Endothelial cell of umbilical vein (primary cell): Measurements from ENCODE around the gene MLLT6. TPM values are rescaled to one million over a fixed set of nuclear protein-coding genes. Genes with fewer than 3 reads are reported as not detected.

ENCODE experiments used
- BruUV-seq: library from RNA; stranded (reverse); fragments of 400-500 nt; replicated peaks from 2 replicates; lab custom pipeline; 2021; lab: Mats Ljungman, UMichigan
- CTCF ChIA-PET: fragments of 300-600, 350-600 bp; sonication (Branson Sonifier 250); formaldehyde crosslinking; loops from one replicate; lab custom pipeline; 2021; ENCODE audit warnings: antibody characterized with exemption, inconsistent platforms; lab: Charles Lee
- POLR2A ChIA-PET: fragments of 300-600, 350-600 bp; sonication (Branson Sonifier 250); formaldehyde crosslinking; loops from one replicate; lab custom pipeline; 2021; ENCODE audit warnings: antibody characterized with exemption, inconsistent platforms; lab: Charles Lee
- DNase-seq: peaks from one replicate; pipeline ENCODE4 v3.0.0-alpha.2; 2011; ENCODE audit warnings: low read depth, low spot score
- FAIRE-seq: peaks from 2 replicates; lab custom pipeline; 2011; peaks lifted over from hg19 to GRCh38; lab: Jason Lieb, UNC
- H2AFZ ChIP-seq: 2 replicates; pipeline ENCODE4 v1.6.0; 2012; ENCODE audit warnings: low read depth, low read length, control low read depth, inconsistent platforms
- H3K27ac ChIP-seq: 2 replicates; pipeline ENCODE4 v1.5.1; 2011; ENCODE audit warnings: low read depth, mild to moderate bottlenecking, control low read depth, low read length, moderate library complexity; ENCODE audit not compliant: insufficient read depth
- H3K27me3 ChIP-seq, 2 experiments: 2 replicates each; pipeline versions ENCODE4 v1.6.0 to v1.6.1; 2011; ENCODE audit warnings: low read length in 2 of 2, mixed read lengths in 1 of 2; ENCODE audit not compliant: control insufficient read depth in 2 of 2, insufficient read depth in 2 of 2
- H3K36me3 ChIP-seq, 2 experiments: 2 replicates in 1 of 2; 3 replicates in 1 of 2; pipeline ENCODE4 v1.5.1; 2011; ENCODE audit warnings: low read length in 2 of 2, mild to moderate bottlenecking in 1 of 2, moderate library complexity in 1 of 2; ENCODE audit not compliant: control insufficient read depth in 2 of 2, insufficient read depth in 2 of 2; ENCODE audit errors: extremely low read depth in 1 of 2
- H3K4me1 ChIP-seq: 3 replicates; pipeline ENCODE4 v1.5.1; 2011; ENCODE audit warnings: mild to moderate bottlenecking, low read length; ENCODE audit not compliant: control insufficient read depth, insufficient read depth; ENCODE audit errors: extremely low read depth
- H3K4me2 ChIP-seq: 2 replicates; pipeline ENCODE4 v1.6.1; 2011; ENCODE audit warnings: low read length, control low read depth, mixed read lengths; ENCODE audit not compliant: insufficient read depth
- H3K4me3 ChIP-seq, 3 experiments: fragments of 200-600 bp in 1 of 3; sonication (generic), shearing (Covaris generic) in 1 of 3; replicated peaks in 1 of 3; 2 replicates each; pipeline ENCODE4 v1.5.1; 2011 to 2016; ENCODE audit warnings: control low read depth in 3 of 3, low read length in 3 of 3, mild to moderate bottlenecking in 2 of 3, inconsistent platforms in 1 of 3, low read depth in 1 of 3, moderate library complexity in 1 of 3; ENCODE audit not compliant: insufficient read depth in 1 of 3
- H3K79me2 ChIP-seq: 2 replicates; pipeline ENCODE4 v1.6.0; 2012; ENCODE audit warnings: low read length, inconsistent platforms; ENCODE audit not compliant: control insufficient read depth, insufficient read depth
- H3K9ac ChIP-seq: replicated peaks from 2 replicates; pipeline ENCODE3; 2011; ENCODE audit warnings: low read length, control low read depth; ENCODE audit not compliant: insufficient read depth; ENCODE audit errors: extremely low read depth
- H3K9me1 ChIP-seq: replicated peaks from 3 replicates; pipeline ENCODE4 v1.6.0; 2011; ENCODE audit warnings: mild to moderate bottlenecking, low read length; ENCODE audit not compliant: control insufficient read depth, insufficient read depth; ENCODE audit errors: extremely low read depth
- H3K9me3 ChIP-seq: replicated peaks from 2 replicates; pipeline ENCODE4 v1.5.1; 2012; ENCODE audit warnings: low read length, inconsistent platforms; ENCODE audit not compliant: control insufficient read depth, insufficient read depth
- H4K20me1 ChIP-seq: replicated peaks from 2 replicates; pipeline ENCODE3; 2011; ENCODE audit warnings: mild to moderate bottlenecking, low read length; ENCODE audit not compliant: control insufficient read depth, insufficient read depth; ENCODE audit errors: extremely low read depth
- EZH2 ChIP-seq: IDR thresholded peaks from 2 replicates; pipeline ENCODE4 v1.6.1; 2012; ENCODE audit warnings: borderline replicate concordance, low read depth, mild to moderate bottlenecking, moderate library complexity, low read length, inconsistent platforms; ENCODE audit not compliant: severe bottlenecking
- FOS ChIP-seq: IDR thresholded peaks from 2 replicates; pipeline ENCODE4 v1.6.1; 2011; ENCODE audit warnings: mild to moderate bottlenecking, low read length, moderate library complexity, borderline replicate concordance; ENCODE audit not compliant: insufficient read depth
- GATA2 ChIP-seq: IDR thresholded peaks from 2 replicates; pipeline ENCODE4 v1.7.0; 2011; ENCODE audit warnings: low read depth, mild to moderate bottlenecking, moderate library complexity, mixed read lengths, low read length; ENCODE audit not compliant: insufficient read length, insufficient read depth
- JUN ChIP-seq: IDR thresholded peaks from 2 replicates; pipeline ENCODE4 v1.6.1; 2011; ENCODE audit warnings: borderline replicate concordance, low read depth; ENCODE audit not compliant: insufficient read length, insufficient read depth
- MYC ChIP-seq: IDR thresholded peaks from one replicate; pipeline ENCODE4 v1.6.1; 2011; ENCODE audit warnings: mild to moderate bottlenecking, low read depth, low read length
- POLR2A ChIP-seq: IDR thresholded peaks from 2 replicates; pipeline ENCODE4 v1.6.1; 2012; ENCODE audit warnings: low read depth, mild to moderate bottlenecking, control low read depth, low read length
- POLR2AphosphoS5 ChIP-seq: IDR thresholded peaks from 2 replicates; pipeline ENCODE4 v1.6.1; 2012; ENCODE audit warnings: low read depth, mild to moderate bottlenecking, control low read depth, low read length, moderate library complexity; ENCODE audit not compliant: insufficient read depth
- dilution Hi-C: fragments of 300-500 bp; cut with MboI; formaldehyde crosslinking; loops from one replicate; pipeline ENCODE4 v1.15.0; 2019; ENCODE audit warnings: low sequenced_read_pairs; ENCODE audit not compliant: extremely low pct_ligation_motif_present
- intact Hi-C: fragments of 100-400 bp; cut with micrococcal nuclease; formaldehyde crosslinking; loops from one replicate; pipeline ENCODE4 v1.10.0; 2022
- polyA plus RNA-seq, 4 experiments: library from polyadenylated mRNA; depleted of rRNA in 3 of 4; stranded (reverse) in 3 of 4; unstranded in 1 of 4; fragments of >200 nt; gene quantifications; 2 replicates each; pipeline versions ENCODE4 v1.2.1 to v1.2.3, GENCODE V29; 2011 to 2012; ENCODE audit warnings: missing spikeins in 1 of 4
- total RNA-seq: library from RNA; stranded (reverse); gene quantifications from 2 replicates; pipeline ENCODE4 v1.2.3, GENCODE V29; 2021
- TF ChIP-seq, protein P1 (sequence below): IDR thresholded peaks from 2 replicates; pipeline ENCODE4 v1.6.1; 2011; ENCODE audit not compliant: insufficient read depth, insufficient read length
- TF ChIP-seq, protein P2 (sequence below), 2 donors: IDR thresholded peaks; 1 replicate in 1 of 2; 2 replicates in 1 of 2; pipeline ENCODE4 v1.5.1; 2011; ENCODE audit warnings: low read length in 2 of 2, mild to moderate bottlenecking in 2 of 2, moderate library complexity in 2 of 2, control low read depth in 1 of 2, inconsistent platforms in 1 of 2, low read depth in 1 of 2; ENCODE audit not compliant: insufficient read depth in 1 of 2; ENCODE audit errors: extremely low read depth in 1 of 2

The MLLT6 gene
- total and polyA plus RNA-seq, 2 donors (not counting 3 experiments of a cell fraction or from before 2014, with no cell fraction given) = 32.1 to 85.4 TPM

DNA sequence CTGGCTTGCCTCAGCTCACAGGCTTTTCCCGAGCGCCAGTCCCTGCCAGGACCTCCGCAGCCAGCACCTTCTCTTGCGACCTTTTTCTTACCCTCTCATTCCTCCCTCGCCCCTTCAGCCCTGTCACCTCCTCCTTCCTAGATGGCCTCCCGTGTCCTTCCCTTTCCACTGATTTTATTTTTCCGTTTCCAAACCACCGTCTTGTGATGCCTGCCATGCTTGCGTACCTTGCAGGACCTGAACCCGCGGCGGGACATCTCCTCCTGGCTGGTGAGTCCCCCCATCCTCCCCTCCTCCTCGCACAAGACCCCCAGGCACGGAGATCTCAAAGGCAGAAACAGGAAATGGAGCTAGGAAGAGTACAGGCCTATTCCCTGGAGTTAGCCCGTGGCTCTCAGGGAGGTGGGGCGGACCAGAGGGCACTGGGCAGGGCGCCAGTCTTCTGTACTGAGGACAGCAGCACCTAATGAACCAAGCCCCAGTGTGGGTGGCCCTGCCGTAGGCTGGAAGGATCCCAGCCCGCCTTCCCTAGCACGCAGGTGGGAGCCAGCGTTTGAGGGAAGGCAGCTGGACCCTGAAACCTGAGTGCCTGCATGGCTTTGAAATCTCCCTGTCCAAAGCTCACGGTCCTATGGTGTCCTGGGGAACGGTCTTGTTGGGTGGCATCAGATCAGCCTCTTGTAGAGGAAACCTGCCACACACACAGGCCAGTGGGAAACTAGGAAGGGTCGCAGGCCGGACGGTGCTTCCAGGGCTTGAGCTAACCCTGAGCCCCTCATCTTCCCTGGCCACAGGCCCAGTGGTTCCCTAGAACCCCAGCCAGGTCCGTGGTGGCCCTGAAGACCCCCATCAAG lies 25.7 kb downstream of the MLLT6 start:
- ChIA-PET POLR2A (interaction anchor here (0.6 to 1.1 kb wide), 3 partner anchors 53 to 692 kb away, joined by 3 to 12 read pairs (median 3); no protein-coding TSS in a partner anchor), CTCF (interaction anchor here (0.9 to 2.7 kb wide), 16 partner anchors 8 to 423 kb away, joined by 3 to 39 read pairs (median 4); partner anchors contain the start of gene EPOP)
- FAIRE-seq (no peak), DNase-seq (peak; percentile 53)
- Histone ChIP-seq H3K36me3 (peaks cover 2 to 7% of the 10 kb centered on the region in 2 experiments), H3K9me3 (no peaks in the 10 kb centered on the region), H3K4me3 (peak overlapping the region; percentile 58 to 68 (median 64)), H3K4me2 (peak overlapping the region; percentile 75), H3K9ac (peak overlapping the region; percentile 57), H3K27ac (peak overlapping the region; percentile 25), H4K20me1 (no peaks in the 10 kb centered on the region), H3K27me3 (no peaks in the 10 kb centered on the region), H2AFZ (peak overlapping the region; percentile 61), H3K9me1 (no peaks in the 10 kb centered on the region), H3K79me2 (peaks cover 3% of the 10 kb centered on the region), H3K4me1 (peaks cover 27% of the 10 kb centered on the region)
- dilution Hi-C loops (no loop called here), intact Hi-C loops (loop anchor here (1.0 kb wide), 2 partner anchors 28 to 53 kb away; no protein-coding TSS in a partner anchor)
- TF ChIP-seq GATA2 = no peak
- TF ChIP-seq JUN = no peak
- TF ChIP-seq, protein P1, sequence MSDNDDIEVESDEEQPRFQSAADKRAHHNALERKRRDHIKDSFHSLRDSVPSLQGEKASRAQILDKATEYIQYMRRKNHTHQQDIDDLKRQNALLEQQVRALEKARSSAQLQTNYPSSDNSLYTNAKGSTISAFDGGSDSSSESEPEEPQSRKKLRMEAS = no peak
- TF ChIP-seq, protein P2, sequence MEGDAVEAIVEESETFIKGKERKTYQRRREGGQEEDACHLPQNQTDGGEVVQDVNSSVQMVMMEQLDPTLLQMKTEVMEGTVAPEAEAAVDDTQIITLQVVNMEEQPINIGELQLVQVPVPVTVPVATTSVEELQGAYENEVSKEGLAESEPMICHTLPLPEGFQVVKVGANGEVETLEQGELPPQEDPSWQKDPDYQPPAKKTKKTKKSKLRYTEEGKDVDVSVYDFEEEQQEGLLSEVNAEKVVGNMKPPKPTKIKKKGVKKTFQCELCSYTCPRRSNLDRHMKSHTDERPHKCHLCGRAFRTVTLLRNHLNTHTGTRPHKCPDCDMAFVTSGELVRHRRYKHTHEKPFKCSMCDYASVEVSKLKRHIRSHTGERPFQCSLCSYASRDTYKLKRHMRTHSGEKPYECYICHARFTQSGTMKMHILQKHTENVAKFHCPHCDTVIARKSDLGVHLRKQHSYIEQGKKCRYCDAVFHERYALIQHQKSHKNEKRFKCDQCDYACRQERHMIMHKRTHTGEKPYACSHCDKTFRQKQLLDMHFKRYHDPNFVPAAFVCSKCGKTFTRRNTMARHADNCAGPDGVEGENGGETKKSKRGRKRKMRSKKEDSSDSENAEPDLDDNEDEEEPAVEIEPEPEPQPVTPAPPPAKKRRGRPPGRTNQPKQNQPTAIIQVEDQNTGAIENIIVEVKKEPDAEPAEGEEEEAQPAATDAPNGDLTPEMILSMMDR (IDR thresholded peaks at IDR 0.05; ENCODE audit: extremely low read depth in 1 of 2, insufficient read depth in 1 of 2, low read depth in 1 of 2, low read length in 2 of 2) = no peak
- TF ChIP-seq EZH2 = no peak
- no peak for TF ChIP-seq POLR2A
- no peak for TF ChIP-seq POLR2AphosphoS5
- TF ChIP-seq FOS = no peak
- no peak for TF ChIP-seq MYC
- no TSS peak for BruUV-seq
